Astrocyte (in vitro differentiated cells and primary cell): ENCODE data around the gene CIPC.

ENCODE experiments used
- CTCF ChIP-seq: IDR thresholded peaks from 2 replicates; pipeline ENCODE4 v1.5.1; 2011; ENCODE audit warnings: low read depth, mild to moderate bottlenecking, inconsistent platforms, low read length, moderate library complexity; ENCODE audit not compliant: insufficient read depth
- EZH2 ChIP-seq: IDR thresholded peaks from 2 replicates; pipeline ENCODE4 v1.6.1; 2012; ENCODE audit warnings: mild to moderate bottlenecking, low read length, inconsistent platforms; ENCODE audit not compliant: insufficient read depth

GRCh38 chr14:77068517-77069200, 29.4 kb upstream of the CIPC start:
- TF ChIP-seq CTCF (no peak), EZH2 (no peak)
